Breast epithelium (tissue), 3 donors: Measurements from ENCODE around the gene PLA2G3.

ENCODE experiments used
- POLR2A ChIP-seq: fragments of 450-650 bp; IDR thresholded peaks from one replicate; pipeline ENCODE4 v1.6.1; 2016; ENCODE audit warnings: antibody characterized with exemption, mild to moderate bottlenecking, moderate library complexity
- TF ChIP-seq, protein P1 (sequence below), 3 donors: fragments of 450-650 bp; IDR thresholded peaks; one replicate each; pipeline ENCODE4 v1.5.1; 2016 to 2017; ENCODE audit warnings: antibody characterized with exemption in 3 of 3, mild to moderate bottlenecking in 3 of 3, moderate library complexity in 3 of 3

DNA sequence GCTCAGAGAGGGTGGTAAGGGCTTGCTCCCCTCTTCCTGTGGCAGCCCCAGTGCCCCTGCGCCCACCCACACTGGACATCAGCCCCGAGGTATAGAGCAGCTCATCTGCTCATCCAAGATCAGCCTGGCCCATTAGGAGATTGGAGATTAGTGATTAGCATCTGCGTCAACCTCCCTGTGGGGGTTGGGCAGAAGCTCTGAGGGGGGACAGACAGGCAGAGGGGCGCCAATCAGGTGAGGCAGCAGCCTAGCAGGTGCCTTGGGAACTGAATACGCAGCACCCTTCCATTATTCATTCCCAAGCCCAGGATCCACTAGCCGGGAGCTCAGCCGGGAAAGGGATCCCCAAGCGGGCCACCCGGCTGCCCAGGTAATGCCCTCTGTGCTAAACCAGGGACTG lies 48.1 kb downstream of the PLA2G3 start:
- TF ChIP-seq, protein P1, sequence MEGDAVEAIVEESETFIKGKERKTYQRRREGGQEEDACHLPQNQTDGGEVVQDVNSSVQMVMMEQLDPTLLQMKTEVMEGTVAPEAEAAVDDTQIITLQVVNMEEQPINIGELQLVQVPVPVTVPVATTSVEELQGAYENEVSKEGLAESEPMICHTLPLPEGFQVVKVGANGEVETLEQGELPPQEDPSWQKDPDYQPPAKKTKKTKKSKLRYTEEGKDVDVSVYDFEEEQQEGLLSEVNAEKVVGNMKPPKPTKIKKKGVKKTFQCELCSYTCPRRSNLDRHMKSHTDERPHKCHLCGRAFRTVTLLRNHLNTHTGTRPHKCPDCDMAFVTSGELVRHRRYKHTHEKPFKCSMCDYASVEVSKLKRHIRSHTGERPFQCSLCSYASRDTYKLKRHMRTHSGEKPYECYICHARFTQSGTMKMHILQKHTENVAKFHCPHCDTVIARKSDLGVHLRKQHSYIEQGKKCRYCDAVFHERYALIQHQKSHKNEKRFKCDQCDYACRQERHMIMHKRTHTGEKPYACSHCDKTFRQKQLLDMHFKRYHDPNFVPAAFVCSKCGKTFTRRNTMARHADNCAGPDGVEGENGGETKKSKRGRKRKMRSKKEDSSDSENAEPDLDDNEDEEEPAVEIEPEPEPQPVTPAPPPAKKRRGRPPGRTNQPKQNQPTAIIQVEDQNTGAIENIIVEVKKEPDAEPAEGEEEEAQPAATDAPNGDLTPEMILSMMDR (IDR thresholded peaks at IDR 0.05) = no peak
- TF ChIP-seq POLR2A = no peak
